CD4-positive, alpha-beta T cell treated with Interleukin-15 for 4 hours (primary cell): ENCODE data around the gene FGGY.
"Not testable (repeated sequence)": the region's sequence is repeated elsewhere in the genome, so short reads cannot be mapped to it uniquely, and the experiment has no call there.

Experiments
- DNase-seq: peaks from one replicate; pipeline ENCODE4 v3.0.0-alpha.2; 2020; ENCODE audit warnings: low spot score

FGGY gene

DNA sequence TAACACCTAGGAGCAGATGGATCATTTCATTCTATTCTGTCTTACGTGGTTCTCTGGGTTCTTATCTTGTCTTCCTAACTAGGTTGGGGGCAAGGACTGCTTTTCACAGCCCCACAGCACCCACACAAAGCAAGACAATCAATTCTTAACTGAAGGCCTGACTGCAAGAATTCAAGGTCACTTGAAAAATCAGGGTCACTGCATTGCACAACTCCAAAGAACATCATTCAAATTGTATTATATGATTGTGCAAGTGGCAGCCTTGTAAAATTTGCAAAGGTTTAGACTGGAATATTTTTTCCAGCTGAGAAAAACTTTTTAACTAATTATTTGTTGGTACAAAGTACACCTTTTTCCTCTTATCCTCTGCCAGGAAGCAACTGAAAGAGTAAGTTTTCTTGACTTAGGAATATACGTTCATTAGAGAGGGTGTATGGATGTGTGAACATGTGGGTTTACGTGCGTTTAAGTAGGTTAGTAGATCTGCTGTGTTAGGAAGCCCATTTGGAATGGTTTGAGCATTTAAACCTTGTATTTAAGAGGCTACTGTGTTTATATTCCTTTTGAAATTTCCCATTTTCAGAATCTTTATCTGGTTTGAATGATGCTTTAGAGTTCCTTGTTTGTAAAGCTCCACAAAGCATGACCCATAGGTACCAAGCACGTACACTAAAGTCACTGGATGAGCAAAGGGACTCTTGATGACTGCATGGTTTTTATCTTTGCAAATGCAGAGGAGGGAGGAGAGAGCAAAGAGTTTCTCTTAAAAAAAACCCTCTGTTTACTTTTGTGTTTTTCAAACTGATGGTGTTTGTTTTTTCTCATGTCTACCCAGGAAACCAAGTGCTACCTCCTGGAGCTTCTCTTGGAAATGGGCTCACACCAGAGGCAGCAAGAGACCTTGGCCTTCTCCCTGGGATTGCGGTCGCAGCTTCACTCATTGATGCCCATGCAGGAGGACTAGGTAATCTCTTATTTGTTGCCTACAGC lies 214.9 kb downstream of the FGGY start:
- no peak for DNase-seq

DNA sequence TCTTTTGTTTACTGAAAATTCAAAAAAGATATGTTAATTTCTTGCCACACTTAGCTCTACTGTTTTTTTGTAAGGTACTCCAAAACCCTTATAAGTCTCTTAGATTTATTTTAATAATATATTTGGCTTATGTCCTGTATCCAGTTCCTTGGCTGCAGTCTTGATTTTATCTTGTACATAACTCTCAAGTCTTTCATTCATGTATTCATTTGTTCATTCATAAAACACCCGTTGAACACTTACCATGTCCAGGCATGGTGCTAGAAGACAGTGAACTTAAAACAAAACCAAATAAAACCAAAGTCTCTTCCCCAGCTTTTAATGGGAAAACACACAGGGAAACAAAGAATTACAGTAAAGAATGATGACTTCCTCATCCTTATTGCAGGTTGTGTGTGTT lies 215.8 kb downstream of the FGGY start:
- DNase-seq, result no peak

GRCh38 chr1:59514061-59514909 lies 217.4 kb downstream of the FGGY start:
- DNase-seq, result no peak

DNA sequence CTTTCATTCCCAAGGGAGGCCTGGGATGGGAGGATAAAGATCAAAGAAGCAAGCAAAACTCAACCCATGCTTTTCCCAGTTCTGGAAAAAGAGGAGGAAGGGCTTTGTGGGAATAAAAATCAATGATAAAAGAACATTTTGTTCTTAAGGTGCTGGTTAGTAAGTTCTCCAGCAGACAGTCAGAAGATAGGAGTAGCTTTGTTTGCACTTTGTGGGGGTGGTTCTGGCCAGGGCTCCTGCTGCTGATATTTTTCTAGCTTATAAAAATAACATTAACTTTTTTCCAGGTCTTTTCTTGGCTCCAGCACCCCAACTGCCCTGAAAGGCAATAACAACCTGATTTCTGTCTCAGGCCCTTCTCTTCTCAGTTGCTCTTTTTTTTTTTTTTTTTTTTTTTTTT lies 220.0 kb downstream of the FGGY start:
- no peak for DNase-seq

DNA sequence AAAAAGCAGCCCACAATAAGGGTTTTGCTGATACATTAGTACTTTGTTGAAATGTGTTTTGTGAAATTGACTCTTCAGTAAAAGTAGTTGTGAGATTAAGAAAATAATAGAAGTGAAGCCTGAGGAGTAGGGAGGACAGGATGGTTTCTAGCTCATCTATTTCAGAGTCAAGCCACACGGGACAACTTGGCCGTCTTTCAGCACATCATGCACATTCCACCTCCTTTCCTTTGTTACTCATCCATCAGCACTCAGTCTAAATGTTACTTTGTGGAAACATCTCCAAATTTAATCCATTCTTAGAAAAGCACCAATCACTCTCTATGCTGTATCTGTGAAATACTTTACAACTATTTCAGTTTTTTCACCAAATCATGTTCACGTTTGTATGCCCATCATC lies 223.3 kb downstream of the FGGY start:
- no peak for DNase-seq

DNA sequence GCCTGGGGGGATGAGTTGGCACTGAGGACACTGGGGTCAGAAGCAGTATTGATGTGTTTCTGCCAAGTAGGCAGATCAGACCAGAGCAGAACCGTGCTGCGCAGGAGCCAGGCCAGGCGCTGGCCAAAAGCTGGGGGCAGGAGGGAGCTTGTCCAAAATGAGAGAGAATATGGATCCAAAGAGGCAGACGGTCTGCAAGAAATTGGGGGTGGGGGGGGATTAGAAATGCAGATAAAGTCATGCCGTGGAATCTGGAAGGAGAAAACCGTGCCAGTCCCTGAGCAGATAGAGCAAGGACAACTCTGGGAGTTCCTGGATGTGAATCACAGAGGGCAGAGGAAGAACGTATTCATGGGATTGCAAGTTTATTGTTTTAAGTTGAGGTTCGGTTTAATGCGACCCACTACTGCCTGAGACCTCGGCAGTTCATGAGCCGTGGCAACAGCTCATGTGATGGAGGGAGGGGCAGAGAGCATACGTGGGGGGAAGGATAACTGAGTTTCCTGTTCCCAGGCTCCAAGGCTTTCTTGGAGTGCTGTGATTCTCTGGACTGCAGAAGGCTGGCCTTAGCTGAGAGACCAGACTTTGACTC lies 224.0 kb downstream of the FGGY start:
- DNase-seq, result no peak

- DNase-seq, result no peak
These were observed 224.6 kb downstream of the FGGY start for GRCh38 chr1:59521456-59521855.

- DNase-seq, result no peak
These were observed 226.1 kb downstream of the FGGY start for GRCh38 chr1:59522925-59523505.

DNA sequence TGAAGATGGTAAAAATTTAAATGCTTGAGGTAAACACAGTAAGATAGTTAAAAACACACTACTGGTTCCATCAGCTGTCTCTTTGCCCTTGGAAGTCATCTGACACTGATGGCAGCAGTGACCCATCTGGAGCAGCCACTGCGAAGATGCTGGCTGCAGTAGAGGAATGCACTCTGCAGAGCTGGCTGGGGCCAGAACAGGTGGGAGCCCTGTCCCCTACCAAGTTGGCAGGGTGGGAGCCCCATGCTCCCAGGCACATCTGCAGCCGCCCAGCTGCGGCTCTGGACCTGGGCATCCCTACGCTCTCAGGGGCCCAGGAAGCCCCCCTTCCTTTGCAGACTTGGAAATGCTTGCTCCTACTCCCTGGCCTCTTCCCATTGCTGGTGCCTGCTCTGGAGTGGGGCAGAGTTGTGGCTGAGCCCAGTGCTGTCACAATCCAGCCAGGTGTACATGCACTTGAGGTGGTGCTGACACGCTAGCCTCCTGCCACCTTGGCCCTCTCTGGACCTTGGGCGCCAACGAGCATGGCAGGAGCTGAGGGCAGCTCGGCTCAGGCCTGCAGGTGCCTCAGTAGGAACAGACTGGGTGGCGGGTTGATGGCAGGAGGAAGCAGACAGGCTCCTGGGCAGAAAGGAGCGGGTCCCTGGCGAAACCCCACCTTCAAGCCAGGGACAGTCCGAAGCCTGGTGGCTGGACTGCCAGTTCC lies 227.0 kb downstream of the FGGY start:
- DNase-seq, result no peak

- DNase-seq, result no peak
These were observed 229.3 kb downstream of the FGGY start for GRCh38 chr1:59526240-59526639.

DNA sequence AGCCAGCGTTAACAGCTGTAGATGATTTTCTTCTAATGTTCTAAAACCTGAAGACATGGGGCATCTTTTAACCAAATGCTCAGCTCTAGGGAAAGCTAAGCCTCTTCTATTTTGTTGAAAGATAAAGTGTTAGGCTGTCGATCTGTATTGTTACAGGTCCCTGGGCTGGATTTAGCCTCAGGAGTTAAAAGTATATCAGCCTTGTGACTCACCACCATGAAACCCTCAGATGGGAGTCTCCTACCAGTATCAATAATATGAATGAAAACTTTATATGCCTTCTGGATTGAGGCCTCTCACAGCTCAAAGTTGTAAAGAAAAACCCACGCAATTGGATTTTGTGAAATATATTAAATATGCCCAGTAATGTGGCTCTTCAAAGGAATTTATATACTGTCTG lies 231.6 kb downstream of the FGGY start:
- DNase-seq, result no peak

- DNase-seq, result no peak
These were observed 232.0 kb downstream of the FGGY start for GRCh38 chr1:59528900-59529299.

DNA sequence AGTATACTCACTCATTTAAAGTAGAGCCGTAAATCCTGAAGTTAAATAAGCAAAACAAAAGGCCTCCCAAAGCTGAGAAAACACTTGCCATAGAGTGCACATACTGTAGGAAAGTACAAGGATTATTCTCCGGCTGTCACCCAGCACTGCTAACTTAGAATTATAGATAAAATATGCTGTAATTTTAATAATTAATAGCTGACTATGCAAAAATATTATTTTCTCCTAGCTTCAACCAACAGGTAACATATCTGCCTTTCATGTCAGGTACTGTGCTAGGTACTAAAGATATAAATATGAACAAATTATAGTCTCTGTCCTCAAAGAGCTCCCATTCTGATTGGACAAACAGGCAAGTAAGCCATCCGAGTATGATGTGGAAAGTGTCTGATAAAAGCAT lies 233.2 kb downstream of the FGGY start:
- no peak for DNase-seq

DNA sequence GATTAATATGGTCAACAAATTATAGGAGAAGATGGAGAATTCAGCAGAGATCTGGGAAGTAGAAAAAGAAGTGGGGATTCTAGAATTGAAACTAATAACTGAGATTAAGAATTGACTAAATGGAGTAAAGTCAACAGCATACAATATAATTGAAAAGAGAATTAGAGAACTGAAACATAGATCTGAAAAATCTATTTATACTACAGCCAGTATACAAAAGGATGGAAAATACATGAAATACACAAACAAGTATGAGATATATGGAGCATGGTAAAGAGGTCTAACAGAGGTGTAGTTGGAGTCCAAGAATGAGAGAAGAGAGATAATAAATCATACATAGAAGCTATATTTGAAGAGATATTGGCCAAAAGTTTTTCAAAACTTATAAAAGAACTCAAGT lies 235.2 kb downstream of the FGGY start:
- DNase-seq, result no peak

DNA sequence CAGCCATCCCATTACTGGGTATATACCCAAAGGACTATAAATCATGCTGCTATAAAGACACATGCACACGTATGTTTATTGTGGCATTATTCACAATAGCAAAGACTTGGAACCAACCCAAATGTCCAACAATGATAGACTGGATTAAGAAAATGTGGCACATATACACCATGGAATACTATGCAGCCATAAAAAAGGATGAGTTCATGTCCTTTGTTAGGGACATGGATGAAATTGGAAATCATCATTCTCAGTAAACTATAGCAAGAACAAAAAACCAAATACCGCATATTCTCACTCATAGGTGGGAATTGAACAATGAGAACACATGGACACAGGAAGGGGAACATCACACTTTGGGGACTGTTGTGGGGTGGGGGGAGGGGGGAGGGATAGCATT lies 241.6 kb downstream of the FGGY start:
- DNase-seq, result not testable (repeated sequence)

- DNase-seq, result no peak
These were observed 243.2 kb downstream of the FGGY start for GRCh38 chr1:59539961-59540681.

GRCh38 chr1:59541161-59541560 lies 244.3 kb downstream of the FGGY start:
- DNase-seq, result no peak

DNA sequence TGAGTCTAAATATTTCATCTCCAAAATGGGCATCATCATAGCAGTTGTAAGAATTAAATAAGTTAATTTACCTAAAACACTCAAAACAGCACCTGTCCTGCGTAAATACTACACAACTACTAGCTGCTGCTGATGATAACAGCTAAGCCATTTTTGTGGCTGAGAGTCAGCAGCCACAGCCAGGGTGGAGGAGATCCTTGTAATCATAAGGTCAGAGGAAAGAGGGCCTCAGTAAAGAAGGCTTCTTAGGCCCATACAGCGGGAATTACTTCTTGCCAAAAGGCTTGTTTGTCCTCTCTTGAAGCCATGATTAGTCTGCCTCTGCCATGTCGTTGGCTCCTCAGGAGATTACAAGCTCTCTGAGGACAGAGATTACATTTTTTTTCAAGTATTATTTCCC lies 245.0 kb downstream of the FGGY start:
- no peak for DNase-seq

DNA sequence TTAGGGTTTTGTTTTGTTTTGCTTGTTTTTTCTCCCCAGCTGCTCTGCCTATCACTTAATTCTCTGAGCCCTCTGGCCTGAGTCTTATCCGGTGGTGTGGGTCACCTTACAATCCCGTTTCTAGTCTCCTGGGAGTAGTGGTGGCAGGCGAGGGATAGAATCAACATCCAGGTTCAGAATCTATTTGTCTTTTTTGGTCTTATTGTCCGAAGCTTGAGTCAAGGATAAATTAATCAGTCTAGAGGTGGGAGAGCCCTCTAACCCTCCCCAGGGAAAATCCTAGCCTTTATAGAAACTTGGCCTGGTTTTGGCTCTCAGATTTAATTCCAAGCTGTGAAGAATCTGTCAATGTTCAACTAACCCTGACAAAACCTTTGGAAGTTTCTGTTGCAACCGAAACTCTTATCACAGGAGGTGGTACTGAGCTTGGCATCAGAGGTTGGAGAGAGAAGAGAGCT lies 246.3 kb downstream of the FGGY start:
- DNase-seq, result no peak

DNA sequence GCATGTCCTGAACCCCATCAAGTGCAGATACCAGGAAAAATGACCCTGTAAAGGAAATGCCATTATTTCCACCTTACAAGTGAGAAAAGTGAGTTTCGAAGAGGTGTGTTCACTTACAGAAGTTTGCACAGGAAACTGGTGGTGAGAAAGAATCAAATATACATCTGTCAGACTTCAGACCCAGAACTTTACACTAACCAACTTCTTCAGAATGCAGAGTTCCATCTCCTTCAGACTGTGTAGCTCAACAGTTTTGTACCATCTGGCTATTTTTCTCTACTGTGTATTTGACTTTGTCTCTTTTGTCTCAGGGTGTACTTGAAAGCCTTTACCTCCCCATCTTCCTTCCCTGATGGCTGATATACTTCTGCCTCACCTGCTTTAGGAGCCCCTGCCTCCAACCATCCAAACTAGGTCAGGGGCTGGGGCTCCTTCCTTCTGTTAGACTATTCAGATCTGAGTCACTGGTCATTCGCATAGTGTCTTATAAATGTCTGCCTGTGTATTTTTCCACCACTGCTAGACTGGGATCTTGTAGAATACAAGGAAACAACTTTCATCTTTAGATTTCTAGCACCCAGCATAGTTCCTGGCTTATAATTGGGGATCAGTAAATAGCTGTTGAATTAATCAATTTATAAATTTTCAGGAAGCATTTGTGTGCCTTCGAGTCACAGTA lies 247.9 kb downstream of the FGGY start:
- DNase-seq, result no peak
